Cardiac muscle cell (in vitro differentiated cells and primary cell): ENCODE measurements around the gene ADH6. TPM values are rescaled to one million over a fixed set of nuclear protein-coding genes. Genes with fewer than 3 reads are reported as not detected.

ENCODE experiments used
- DNase-seq, 2 donors: peaks; one replicate each; pipeline versions ENCODE4 v3.0.0 to v3.0.0-alpha.2; 2010 to 2017; ENCODE audit warnings: low read depth in 1 of 2, low spot score in 1 of 2
- H3K27ac ChIP-seq: fragments of 200-600 bp; sonication (generic); 2 replicates; pipeline ENCODE4 v1.5.1; 2016
- H3K27me3 ChIP-seq: fragments of 200-600 bp; sonication (generic); 2 replicates; pipeline ENCODE4 v1.6.0; 2016; ENCODE audit warnings: control low read depth
- H3K36me3 ChIP-seq: fragments of 200-600 bp; sonication (generic); 2 replicates; pipeline ENCODE4 v1.5.1; 2016; ENCODE audit warnings: control low read depth
- H3K4me1 ChIP-seq: fragments of 200-600 bp; sonication (generic); 2 replicates; pipeline ENCODE4 v1.8.1; 2017; ENCODE audit warnings: low read depth, mild to moderate bottlenecking, mixed run types
- H3K4me3 ChIP-seq: fragments of 200-600 bp; sonication (generic); 2 replicates; pipeline ENCODE4 v1.5.1; 2016; ENCODE audit warnings: mild to moderate bottlenecking
- H3K9me3 ChIP-seq: fragments of 200-600 bp; sonication (generic); 2 replicates; pipeline ENCODE4 v1.5.1; 2017; ENCODE audit warnings: low read depth, mild to moderate bottlenecking, control low read depth
- CTCF ChIP-seq: IDR thresholded peaks from 2 replicates; pipeline ENCODE4 v1.5.1; 2012; ENCODE audit warnings: low read depth, mild to moderate bottlenecking, low read length
- polyA plus RNA-seq: library from polyadenylated mRNA; unstranded; fragments of >200 nt; fragmentation: Nextera tagmentation; extraction: Ambion mirVana; gene quantifications from 2 replicates; pipeline ENCODE4 v1.2.1, GENCODE V29; 2016
- total RNA-seq: library from RNA; depleted of rRNA; stranded (reverse); fragments of >200 nt; gene quantifications from 2 replicates; pipeline ENCODE4 v1.2.3, GENCODE V29; 2016

ADH6 gene
- total and polyA plus RNA-seq, 2 experiments from 2014 or later = 0.72 TPM; not detected in 1

DNA sequence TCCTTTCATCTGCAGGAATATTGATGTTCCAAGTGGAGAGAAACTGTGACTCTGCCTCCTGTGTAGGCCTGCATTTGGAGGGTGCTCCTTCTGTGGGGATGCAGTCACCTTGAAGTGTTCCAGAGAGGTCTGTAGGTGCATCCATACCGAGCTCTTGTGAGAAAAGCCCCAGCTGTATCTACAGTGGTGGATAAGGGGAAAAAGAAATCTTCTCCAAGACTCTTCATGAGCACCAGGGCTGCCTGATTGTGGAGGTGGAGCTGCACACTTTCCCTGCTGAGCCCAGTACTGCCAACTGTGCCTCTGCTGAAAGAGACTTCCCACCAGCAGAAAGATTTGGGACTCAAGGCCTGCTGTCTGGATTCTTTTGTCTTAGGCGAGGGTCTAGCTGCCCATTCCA lies 39.9 kb downstream of the ADH6 start:
- H3K27ac ChIP-seq = no peak overlapping the region
- H3K4me3 ChIP-seq = no peak overlapping the region
- no peaks in the 10 kb centered on the region for H3K27me3 ChIP-seq
- H3K9me3 ChIP-seq = no peaks in the 10 kb centered on the region
- no peaks in the 10 kb centered on the region for H3K4me1 ChIP-seq
- no peak for DNase-seq
- TF ChIP-seq CTCF = no peak
- H3K36me3 ChIP-seq = no peaks in the 10 kb centered on the region

GRCh38 chr4:99166544-99166943 lies 52.5 kb downstream of the ADH6 start:
- DNase-seq = no peak
- Histone ChIP-seq H3K9me3 (no peaks in the 10 kb centered on the region), H3K27me3 (no peaks in the 10 kb centered on the region), H3K4me3 (no peak overlapping the region), H3K4me1 (no peaks in the 10 kb centered on the region), H3K27ac (no peak overlapping the region), H3K36me3 (no peaks in the 10 kb centered on the region)
- TF ChIP-seq CTCF = no peak

DNA sequence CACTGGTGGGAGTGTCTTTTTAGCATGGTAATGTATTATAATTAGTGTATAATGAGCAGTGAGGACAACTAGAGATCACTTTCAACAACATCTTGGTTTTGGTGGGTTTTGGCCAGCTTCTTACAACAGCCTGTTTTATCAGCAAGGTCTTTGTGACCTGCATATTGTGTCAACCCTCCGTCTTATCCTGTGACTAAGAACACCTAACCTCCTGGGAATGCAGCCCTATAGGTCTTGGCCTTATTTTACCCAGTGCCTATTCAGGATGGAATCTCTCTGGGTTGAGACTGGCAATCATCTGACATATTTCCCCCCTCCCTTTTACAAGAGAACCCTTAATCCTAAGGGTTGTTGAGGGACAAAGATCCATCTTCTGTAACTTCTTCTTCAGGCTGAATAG lies 53.1 kb downstream of the ADH6 start:
- TF ChIP-seq CTCF = no peak
- Histone ChIP-seq H3K9me3 (no peaks in the 10 kb centered on the region), H3K27ac (no peak overlapping the region), H3K27me3 (no peaks in the 10 kb centered on the region), H3K4me1 (no peaks in the 10 kb centered on the region), H3K4me3 (no peak overlapping the region), H3K36me3 (no peaks in the 10 kb centered on the region)
- no peak for DNase-seq

GRCh38 chr4:99161373-99162099 lies 57.5 kb downstream of the ADH6 start:
- H3K4me1 ChIP-seq = no peaks in the 10 kb centered on the region
- TF ChIP-seq CTCF = no peak
- H3K36me3 ChIP-seq = no peaks in the 10 kb centered on the region

DNA sequence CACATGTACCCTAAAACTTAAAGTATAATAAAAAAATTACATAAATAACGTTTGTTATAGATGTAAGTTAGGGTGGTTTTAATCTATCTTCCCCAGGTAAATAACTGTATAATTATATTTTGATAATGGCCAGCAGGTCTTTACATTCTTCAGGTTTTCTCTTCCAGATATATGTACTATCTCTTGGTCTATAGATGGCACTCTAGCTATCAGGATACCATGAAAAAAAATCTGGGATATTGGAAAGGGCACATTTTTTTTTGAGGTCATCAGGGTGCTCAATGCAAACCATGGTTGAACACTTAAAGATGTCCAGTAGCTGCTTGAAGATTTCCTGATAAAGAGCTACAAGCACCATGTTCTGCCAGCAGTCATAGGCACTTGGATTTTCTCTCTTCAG lies 59.3 kb downstream of the ADH6 start:
- no peak overlapping the region for H3K27ac ChIP-seq
- H3K4me3 ChIP-seq = no peak overlapping the region
- no peak for DNase-seq
- no peaks in the 10 kb centered on the region for H3K27me3 ChIP-seq
- no peak for TF ChIP-seq CTCF
- H3K4me1 ChIP-seq = no peaks in the 10 kb centered on the region
- H3K9me3 ChIP-seq = no peaks in the 10 kb centered on the region
- no peaks in the 10 kb centered on the region for H3K36me3 ChIP-seq

More at GRCh38 chr4:99161373-99162099, 57.5 kb downstream of the ADH6 start:
- Histone ChIP-seq H3K9me3 (no peaks in the 10 kb centered on the region), H3K4me3 (no peak overlapping the region), H3K27me3 (no peaks in the 10 kb centered on the region), H3K27ac (no peak overlapping the region)
- no peak for DNase-seq
